Breast epithelium (tissue), 3 donors: ENCODE data around the gene RIPOR3.

Source experiments
- POLR2A ChIP-seq: fragments of 450-650 bp; IDR thresholded peaks from one replicate; pipeline ENCODE4 v1.6.1; 2016; ENCODE audit warnings: antibody characterized with exemption, mild to moderate bottlenecking, moderate library complexity
- POLR2AphosphoS5 ChIP-seq, 3 donors: sonication (generic); formaldehyde crosslinking; IDR thresholded peaks; one replicate each; pipeline ENCODE4 v1.6.1; 2017; ENCODE audit warnings: antibody characterized with exemption in 3 of 3
- TF ChIP-seq, protein P1 (sequence below), 3 donors: fragments of 450-650 bp; IDR thresholded peaks; one replicate each; pipeline ENCODE4 v1.5.1; 2016 to 2017; ENCODE audit warnings: antibody characterized with exemption in 3 of 3, mild to moderate bottlenecking in 3 of 3, moderate library complexity in 3 of 3

DNA sequence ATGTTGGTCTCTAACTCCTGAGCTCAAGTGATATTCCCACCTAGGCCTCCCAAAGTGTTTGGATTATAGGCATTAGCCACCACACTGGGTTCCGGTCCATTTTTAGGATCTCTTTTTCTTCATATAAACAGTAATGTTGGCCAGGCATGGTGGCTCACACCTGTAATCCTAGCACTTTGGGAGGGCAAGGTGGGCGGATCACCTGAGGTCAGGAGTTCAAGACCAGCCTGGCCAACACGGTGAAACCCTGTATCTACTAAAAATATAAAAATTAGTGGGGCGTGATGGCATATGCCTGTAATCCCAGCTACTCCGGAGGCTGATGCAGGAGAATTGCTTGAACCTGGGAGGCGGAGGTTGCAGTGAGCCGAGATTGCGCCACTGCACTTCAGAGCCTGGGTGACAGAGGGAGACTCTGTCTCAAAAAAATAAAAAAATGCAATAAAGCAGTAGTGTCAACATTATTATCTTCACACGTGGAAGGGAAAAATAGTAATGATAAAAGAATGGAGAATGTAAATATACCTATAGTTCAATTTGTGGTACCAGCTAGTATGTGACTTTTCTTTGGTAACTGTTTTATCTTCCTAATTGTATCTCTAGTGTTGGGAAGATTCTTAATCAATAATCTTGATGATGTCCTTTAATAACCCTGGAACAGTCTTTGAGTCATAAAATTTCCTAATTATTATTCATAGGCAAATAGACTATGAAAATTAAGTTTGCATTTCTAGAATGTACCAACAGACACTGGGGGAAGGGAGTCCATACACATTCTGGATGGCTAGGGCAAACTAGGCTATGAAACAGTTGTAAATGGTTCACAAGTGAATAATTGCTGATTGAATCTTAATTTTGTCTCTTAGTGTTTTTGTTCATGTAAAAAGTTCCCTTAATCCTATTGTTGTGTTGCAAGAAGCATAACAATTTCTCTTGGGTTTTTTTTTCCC, 43.7 kb upstream of the RIPOR3 start:
- TF ChIP-seq, protein P1, sequence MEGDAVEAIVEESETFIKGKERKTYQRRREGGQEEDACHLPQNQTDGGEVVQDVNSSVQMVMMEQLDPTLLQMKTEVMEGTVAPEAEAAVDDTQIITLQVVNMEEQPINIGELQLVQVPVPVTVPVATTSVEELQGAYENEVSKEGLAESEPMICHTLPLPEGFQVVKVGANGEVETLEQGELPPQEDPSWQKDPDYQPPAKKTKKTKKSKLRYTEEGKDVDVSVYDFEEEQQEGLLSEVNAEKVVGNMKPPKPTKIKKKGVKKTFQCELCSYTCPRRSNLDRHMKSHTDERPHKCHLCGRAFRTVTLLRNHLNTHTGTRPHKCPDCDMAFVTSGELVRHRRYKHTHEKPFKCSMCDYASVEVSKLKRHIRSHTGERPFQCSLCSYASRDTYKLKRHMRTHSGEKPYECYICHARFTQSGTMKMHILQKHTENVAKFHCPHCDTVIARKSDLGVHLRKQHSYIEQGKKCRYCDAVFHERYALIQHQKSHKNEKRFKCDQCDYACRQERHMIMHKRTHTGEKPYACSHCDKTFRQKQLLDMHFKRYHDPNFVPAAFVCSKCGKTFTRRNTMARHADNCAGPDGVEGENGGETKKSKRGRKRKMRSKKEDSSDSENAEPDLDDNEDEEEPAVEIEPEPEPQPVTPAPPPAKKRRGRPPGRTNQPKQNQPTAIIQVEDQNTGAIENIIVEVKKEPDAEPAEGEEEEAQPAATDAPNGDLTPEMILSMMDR (IDR thresholded peaks at IDR 0.05): no peak
- TF ChIP-seq POLR2AphosphoS5 (IDR thresholded peaks at IDR 0.05): no peak
- TF ChIP-seq POLR2A: no peak
